ENCODE results near the gene TMEM242. TPM values are rescaled to one million over a fixed set of nuclear protein-coding genes. Genes with fewer than 3 reads are reported as not detected.

Gene TMEM242
- total and polyA plus RNA-seq, 2 of the 13 experiments (the other 11 are each of a cell fraction or from before 2014, with no cell fraction given): 5.6 to 11.1 TPM

DNA sequence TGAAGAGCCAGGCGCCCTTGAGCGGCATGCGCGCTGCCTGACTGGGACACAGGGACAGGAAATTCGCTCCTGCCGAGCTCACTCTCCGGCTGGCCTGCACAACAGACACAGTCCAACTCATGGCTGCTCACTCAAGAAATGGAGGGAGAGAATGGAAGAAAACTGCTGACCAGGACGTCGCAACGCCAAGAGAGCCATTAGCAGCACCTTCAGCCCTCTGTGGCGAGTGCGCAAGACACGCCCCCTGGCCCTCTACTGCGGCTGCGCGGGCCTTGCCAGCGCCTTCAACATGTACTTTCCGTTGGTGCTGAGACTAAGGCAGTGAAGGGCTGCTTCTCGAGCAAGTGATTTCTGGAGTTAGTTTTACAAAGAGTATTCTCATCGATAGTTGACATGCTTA is 23.3 kb downstream of the TMEM242 start:
- intact Hi-C loops (cut with micrococcal nuclease; ENCODE audit: unreplicated experiment) (no loop called here), in situ Hi-C loops (cut with HindIII; ENCODE audit: extremely low pct_ligation_motif_present, low pct_unique_long_range_greater_than_20kb) (no loop called here)
- POLR2A ChIA-PET: no interaction called here
- Histone ChIP-seq H3K4me1 (ENCODE audit: insufficient read depth, low read length) (peaks cover 14% of the 10 kb centered on the region), H3K4me3 (replicated peaks in 1 of 3; ENCODE audit: insufficient read depth in 1 of 3, low read depth in 2 of 3, low read length in 3 of 3) (no peak overlapping the region), H3K4me2 (ENCODE audit: low read depth, low read length) (no peak overlapping the region), H3K36me3 (replicated peaks in 1 of 2; ENCODE audit: control insufficient read depth in 1 of 2, insufficient read depth in 2 of 2, low read length in 2 of 2) (peaks cover 3 to 11% of the 10 kb centered on the region in 2 experiments; a peak in 4 of 5 replicates), H3K9me3 (ENCODE audit: low read length) (no peaks in the 10 kb centered on the region), H4K20me1 (ENCODE audit: insufficient read depth, low read length) (no peaks in the 10 kb centered on the region), H3K27me3 (ENCODE audit: control insufficient read depth in 1 of 2, insufficient read depth in 2 of 2, low read length in 2 of 2) (no peaks in the 10 kb centered on the region), H2AFZ (ENCODE audit: low read length) (no peak overlapping the region), H3K27ac (ENCODE audit: extremely low read length, insufficient read depth, low read length) (no peak overlapping the region), H3K79me2 (ENCODE audit: insufficient read depth, low read length) (no peaks in the 10 kb centered on the region), H3K9ac (ENCODE audit: insufficient read depth, low read depth, low read length) (no peak overlapping the region)
- CTCF ChIA-PET (ENCODE audit: low intra/inter-chr PET ratio, low total read pairs): no interaction called here
- DNase-seq (ENCODE audit: low spot score): no peak
- 98% methylated on average over 20 of the region's 20 CpGs for whole genome bisulfite sequencing (ENCODE audit: low lambda C conversion rate)
- ATAC-seq: no peak
- no TSS peak for BruUV-seq (replicated peaks)
- TF ChIP-seq DR1 (CRISPR knock-in tag; IDR thresholded peaks at IDR 0.05): no peak
- TF ChIP-seq, protein P1, sequence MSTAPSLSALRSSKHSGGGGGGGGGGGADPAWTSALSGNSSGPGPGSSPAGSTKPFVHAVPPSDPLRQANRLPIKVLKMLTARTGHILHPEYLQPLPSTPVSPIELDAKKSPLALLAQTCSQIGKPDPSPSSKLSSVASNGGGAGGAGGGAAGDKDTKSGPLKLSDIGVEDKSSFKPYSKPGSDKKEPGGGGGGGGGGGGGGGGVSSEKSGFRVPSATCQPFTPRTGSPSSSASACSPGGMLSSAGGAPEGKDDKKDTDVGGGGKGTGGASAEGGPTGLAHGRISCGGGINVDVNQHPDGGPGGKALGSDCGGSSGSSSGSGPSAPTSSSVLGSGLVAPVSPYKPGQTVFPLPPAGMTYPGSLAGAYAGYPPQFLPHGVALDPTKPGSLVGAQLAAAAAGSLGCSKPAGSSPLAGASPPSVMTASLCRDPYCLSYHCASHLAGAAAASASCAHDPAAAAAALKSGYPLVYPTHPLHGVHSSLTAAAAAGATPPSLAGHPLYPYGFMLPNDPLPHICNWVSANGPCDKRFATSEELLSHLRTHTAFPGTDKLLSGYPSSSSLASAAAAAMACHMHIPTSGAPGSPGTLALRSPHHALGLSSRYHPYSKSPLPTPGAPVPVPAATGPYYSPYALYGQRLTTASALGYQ (CRISPR knock-in tag; IDR thresholded peaks at IDR 0.05): no peak
- TF ChIP-seq, protein P2, sequence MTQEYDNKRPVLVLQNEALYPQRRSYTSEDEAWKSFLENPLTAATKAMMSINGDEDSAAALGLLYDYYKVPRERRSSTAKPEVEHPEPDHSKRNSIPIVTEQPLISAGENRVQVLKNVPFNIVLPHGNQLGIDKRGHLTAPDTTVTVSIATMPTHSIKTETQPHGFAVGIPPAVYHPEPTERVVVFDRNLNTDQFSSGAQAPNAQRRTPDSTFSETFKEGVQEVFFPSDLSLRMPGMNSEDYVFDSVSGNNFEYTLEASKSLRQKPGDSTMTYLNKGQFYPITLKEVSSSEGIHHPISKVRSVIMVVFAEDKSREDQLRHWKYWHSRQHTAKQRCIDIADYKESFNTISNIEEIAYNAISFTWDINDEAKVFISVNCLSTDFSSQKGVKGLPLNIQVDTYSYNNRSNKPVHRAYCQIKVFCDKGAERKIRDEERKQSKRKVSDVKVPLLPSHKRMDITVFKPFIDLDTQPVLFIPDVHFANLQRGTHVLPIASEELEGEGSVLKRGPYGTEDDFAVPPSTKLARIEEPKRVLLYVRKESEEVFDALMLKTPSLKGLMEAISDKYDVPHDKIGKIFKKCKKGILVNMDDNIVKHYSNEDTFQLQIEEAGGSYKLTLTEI (CRISPR knock-in tag; conservative IDR thresholded peaks at IDR 0.05): no peak
- no peak for TF ChIP-seq SMC3 (IDR thresholded peaks at IDR 0.05; ENCODE audit: low read length)
- TF ChIP-seq PAXIP1 (CRISPR knock-in tag; conservative IDR thresholded peaks at IDR 0.05): no peak
- TF ChIP-seq, protein P3, sequence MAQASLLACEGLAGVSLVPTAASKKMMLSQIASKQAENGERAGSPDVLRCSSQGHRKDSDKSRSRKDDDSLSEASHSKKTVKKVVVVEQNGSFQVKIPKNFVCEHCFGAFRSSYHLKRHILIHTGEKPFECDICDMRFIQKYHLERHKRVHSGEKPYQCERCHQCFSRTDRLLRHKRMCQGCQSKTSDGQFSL (CRISPR knock-in tag; IDR thresholded peaks at IDR 0.05): no peak
- TF ChIP-seq, protein P4, sequence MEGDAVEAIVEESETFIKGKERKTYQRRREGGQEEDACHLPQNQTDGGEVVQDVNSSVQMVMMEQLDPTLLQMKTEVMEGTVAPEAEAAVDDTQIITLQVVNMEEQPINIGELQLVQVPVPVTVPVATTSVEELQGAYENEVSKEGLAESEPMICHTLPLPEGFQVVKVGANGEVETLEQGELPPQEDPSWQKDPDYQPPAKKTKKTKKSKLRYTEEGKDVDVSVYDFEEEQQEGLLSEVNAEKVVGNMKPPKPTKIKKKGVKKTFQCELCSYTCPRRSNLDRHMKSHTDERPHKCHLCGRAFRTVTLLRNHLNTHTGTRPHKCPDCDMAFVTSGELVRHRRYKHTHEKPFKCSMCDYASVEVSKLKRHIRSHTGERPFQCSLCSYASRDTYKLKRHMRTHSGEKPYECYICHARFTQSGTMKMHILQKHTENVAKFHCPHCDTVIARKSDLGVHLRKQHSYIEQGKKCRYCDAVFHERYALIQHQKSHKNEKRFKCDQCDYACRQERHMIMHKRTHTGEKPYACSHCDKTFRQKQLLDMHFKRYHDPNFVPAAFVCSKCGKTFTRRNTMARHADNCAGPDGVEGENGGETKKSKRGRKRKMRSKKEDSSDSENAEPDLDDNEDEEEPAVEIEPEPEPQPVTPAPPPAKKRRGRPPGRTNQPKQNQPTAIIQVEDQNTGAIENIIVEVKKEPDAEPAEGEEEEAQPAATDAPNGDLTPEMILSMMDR (CRISPR knock-in tag; IDR thresholded peaks at IDR 0.05): no peak
- no peak for TF ChIP-seq U2AF1 (optimal IDR thresholded peaks at IDR 0.05; ENCODE audit: low read depth, low read length)
- TF ChIP-seq, protein P5, sequence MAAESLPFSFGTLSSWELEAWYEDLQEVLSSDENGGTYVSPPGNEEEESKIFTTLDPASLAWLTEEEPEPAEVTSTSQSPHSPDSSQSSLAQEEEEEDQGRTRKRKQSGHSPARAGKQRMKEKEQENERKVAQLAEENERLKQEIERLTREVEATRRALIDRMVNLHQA (CRISPR knock-in tag; IDR thresholded peaks at IDR 0.05): no peak
- TF ChIP-seq TBX3 (IDR thresholded peaks at IDR 0.05; ENCODE audit: borderline replicate concordance): no peak
- no peak for TF ChIP-seq SMYD3 (CRISPR knock-in tag; IDR thresholded peaks at IDR 0.05)
- FAIRE-seq: no peak
